Chondrocyte (in vitro differentiated cells): ENCODE results near the gene KTN1. TPM values are rescaled to one million over a fixed set of nuclear protein-coding genes. Genes with fewer than 3 reads are reported as not detected.

Experiments used
- DNase-seq: peaks from one replicate; pipeline ENCODE4 v3.0.0; 2021; ENCODE audit warnings: mixed read lengths, low spot score
- H3K27ac Mint-ChIP-seq: one replicate; pipeline ENCODE4 v1.8.0; 2021; ENCODE audit warnings: mild to moderate bottlenecking, moderate library complexity, mixed read lengths; ENCODE audit not compliant: unreplicated experiment
- H3K27me3 Mint-ChIP-seq: 2 replicates; pipeline ENCODE4 v1.8.0; 2021; ENCODE audit warnings: low read depth, mixed read lengths
- H3K36me3 Mint-ChIP-seq: 2 replicates; pipeline ENCODE4 v1.8.0; 2021; ENCODE audit warnings: low read depth, mixed read lengths
- H3K4me1 Mint-ChIP-seq: 2 replicates; pipeline ENCODE4 v1.8.0; 2021; ENCODE audit warnings: low read depth, mild to moderate bottlenecking, mixed read lengths
- H3K4me3 Mint-ChIP-seq: one replicate; pipeline ENCODE4 v1.8.0; 2021; ENCODE audit warnings: mild to moderate bottlenecking, moderate library complexity, mixed read lengths; ENCODE audit not compliant: unreplicated experiment
- H3K9me3 Mint-ChIP-seq: 2 replicates; pipeline ENCODE4 v1.8.0; 2021; ENCODE audit warnings: low read depth, mixed read lengths
- CTCF ChIP-seq: fragments of 200-600 bp; sonication (generic); IDR thresholded peaks from 2 replicates; pipeline ENCODE4 v1.5.0; 2021; ENCODE audit warnings: antibody characterized with exemption, mild to moderate bottlenecking, moderate library complexity
- total RNA-seq: library from RNA; stranded (reverse); gene quantifications from 3 replicates; pipeline ENCODE4 v1.2.1, GENCODE V29; 2021

The KTN1 gene
- total RNA-seq, 1 donor from 2014 or later, result 137 TPM

DNA sequence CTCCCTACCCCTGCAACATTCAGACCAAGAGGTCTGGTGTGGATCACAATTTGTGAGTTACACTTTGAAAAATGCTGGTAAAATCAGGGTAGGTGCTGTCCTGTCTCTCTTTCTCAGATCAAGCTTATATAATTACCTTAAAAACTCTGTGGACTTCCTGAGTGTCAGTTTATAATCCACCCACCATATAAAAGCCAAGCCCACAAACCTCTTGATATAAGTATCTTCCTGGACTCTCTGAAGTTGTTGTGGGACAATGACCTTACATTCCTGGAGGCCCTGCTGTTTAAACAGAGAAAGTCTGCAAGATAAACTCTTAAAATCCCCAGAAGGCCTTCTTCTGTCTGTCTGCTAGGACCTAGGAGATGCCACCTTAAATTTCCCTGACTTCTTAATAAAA is 11.4 kb upstream of the KTN1 start:
- Mint-ChIP-seq H3K27me3 (no peaks in the 10 kb centered on the region), H3K27ac (no peak overlapping the region), H3K4me3 (no peak overlapping the region), H3K4me1 (peaks cover 8% of the 10 kb centered on the region), H3K9me3 (no peaks in the 10 kb centered on the region), H3K36me3 (no peaks in the 10 kb centered on the region)
- TF ChIP-seq CTCF, result no peak
- DNase-seq, result no peak

GRCh38 chr14:55571125-55571889 is 8.7 kb upstream of the KTN1 start:
- no peak for DNase-seq
- H3K4me3 Mint-ChIP-seq, result no peak overlapping the region
- no peak overlapping the region for H3K27ac Mint-ChIP-seq
- peaks cover 8% of the 10 kb centered on the region for H3K4me1 Mint-ChIP-seq
- H3K9me3 Mint-ChIP-seq, result no peaks in the 10 kb centered on the region
- H3K36me3 Mint-ChIP-seq, result no peaks in the 10 kb centered on the region
- no peaks in the 10 kb centered on the region for H3K27me3 Mint-ChIP-seq
- TF ChIP-seq CTCF, result no peak

DNA sequence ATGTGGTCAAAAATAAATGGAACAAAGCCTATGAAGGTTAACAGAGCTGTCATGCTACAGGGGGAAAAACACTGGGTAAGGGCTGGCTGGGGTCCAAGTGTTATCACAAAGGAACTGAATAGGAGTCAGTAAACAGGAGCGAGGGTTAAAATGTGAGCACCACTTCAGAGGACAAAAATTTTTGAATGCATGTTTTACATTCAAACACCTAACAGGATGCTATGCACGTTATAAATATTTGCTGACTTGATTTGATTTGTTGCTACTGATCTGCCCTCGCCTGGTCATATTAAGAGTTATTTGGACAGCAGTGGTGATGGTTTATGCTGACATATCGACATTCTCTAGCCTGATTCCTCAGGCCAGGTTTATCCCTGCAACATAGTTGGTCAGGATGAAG is 7.4 kb upstream of the KTN1 start:
- no peaks in the 10 kb centered on the region for H3K36me3 Mint-ChIP-seq
- no peak overlapping the region for H3K27ac Mint-ChIP-seq
- peaks cover 8% of the 10 kb centered on the region for H3K4me1 Mint-ChIP-seq
- H3K4me3 Mint-ChIP-seq, result no peak overlapping the region
- no peaks in the 10 kb centered on the region for H3K9me3 Mint-ChIP-seq
- no peak for TF ChIP-seq CTCF
- DNase-seq, result no peak
- no peaks in the 10 kb centered on the region for H3K27me3 Mint-ChIP-seq

DNA sequence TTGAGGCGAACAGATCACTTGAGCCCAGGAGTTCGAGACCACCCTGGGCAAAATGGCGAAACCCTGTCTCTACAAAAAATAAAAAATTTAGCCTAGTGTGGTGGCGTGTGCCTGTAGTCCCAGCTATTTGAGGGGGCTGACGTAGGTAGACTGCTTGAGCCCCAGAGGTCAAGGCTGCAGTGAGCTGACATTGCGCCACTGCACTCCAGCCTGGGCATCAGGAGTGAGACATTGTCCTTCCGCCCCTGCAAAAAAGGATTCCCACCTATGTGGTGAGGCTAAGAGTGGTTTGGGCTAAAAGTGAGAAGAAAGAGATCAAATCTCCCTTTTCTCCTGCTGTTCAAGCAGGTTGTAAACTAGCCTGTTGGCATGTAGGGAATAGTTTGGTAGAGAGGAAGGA is 5.0 kb upstream of the KTN1 start:
- Mint-ChIP-seq H3K27ac (no peak overlapping the region), H3K4me3 (no peak overlapping the region), H3K9me3 (no peaks in the 10 kb centered on the region), H3K36me3 (no peaks in the 10 kb centered on the region), H3K4me1 (peaks cover 11% of the 10 kb centered on the region), H3K27me3 (no peaks in the 10 kb centered on the region)
- TF ChIP-seq CTCF, result no peak
- DNase-seq, result no peak

- TF ChIP-seq CTCF, result no peak
- Mint-ChIP-seq H3K4me1 (peaks cover 21% of the 10 kb centered on the region), H3K27me3 (no peaks in the 10 kb centered on the region), H3K4me3 (no peak overlapping the region), H3K36me3 (no peaks in the 10 kb centered on the region), H3K9me3 (no peaks in the 10 kb centered on the region), H3K27ac (no peak overlapping the region)
- no peak for DNase-seq
These were observed 2.8 kb upstream of the KTN1 start for GRCh38 chr14:55577229-55577628.
